ENCODE data around the gene NFIX. TPM values are rescaled to one million over a fixed set of nuclear protein-coding genes. Genes with fewer than 3 reads are reported as not detected.

NFIX gene
- polyA plus RNA-seq, 1 donor (not counting 4 experiments of a cell fraction or from before 2014, with no cell fraction given), result 5.2 TPM

DNA sequence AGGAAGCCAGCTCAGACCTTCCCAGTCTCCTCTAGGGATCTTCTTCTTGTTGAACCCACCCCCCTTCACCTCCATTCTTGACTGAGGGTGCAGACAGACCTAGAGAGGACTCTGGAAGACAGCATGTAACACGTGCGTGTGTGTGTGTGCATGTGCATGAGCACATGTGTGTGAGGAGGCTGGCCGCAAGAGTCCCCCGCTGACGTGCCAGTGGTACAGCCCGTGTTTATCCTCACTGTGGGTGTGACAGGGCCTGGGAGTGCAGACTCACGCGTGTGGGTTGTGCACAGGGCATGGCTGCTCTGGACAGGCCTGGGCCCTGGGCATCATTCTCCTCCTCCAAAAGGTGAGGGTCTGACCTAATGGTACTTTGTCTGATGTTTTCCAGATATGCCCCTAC, 81.0 kb downstream of the NFIX start:
- no peaks in the 10 kb centered on the region for H3K9me1 ChIP-seq (ENCODE audit: control insufficient read depth, extremely low read depth, insufficient read depth, low read length)
- no peak for FAIRE-seq
- H3K4me2 ChIP-seq (ENCODE audit: control insufficient read depth, extremely low read depth, insufficient read depth, low read depth, low read length), result no peak overlapping the region
- no peaks in the 10 kb centered on the region for H3K27me3 ChIP-seq (ENCODE audit: control insufficient read depth, extremely low read depth, insufficient read depth, low read length)
- no peak for TF ChIP-seq EZH2 (IDR thresholded peaks at IDR 0.05; ENCODE audit: low read length)
- TF ChIP-seq, protein P1, sequence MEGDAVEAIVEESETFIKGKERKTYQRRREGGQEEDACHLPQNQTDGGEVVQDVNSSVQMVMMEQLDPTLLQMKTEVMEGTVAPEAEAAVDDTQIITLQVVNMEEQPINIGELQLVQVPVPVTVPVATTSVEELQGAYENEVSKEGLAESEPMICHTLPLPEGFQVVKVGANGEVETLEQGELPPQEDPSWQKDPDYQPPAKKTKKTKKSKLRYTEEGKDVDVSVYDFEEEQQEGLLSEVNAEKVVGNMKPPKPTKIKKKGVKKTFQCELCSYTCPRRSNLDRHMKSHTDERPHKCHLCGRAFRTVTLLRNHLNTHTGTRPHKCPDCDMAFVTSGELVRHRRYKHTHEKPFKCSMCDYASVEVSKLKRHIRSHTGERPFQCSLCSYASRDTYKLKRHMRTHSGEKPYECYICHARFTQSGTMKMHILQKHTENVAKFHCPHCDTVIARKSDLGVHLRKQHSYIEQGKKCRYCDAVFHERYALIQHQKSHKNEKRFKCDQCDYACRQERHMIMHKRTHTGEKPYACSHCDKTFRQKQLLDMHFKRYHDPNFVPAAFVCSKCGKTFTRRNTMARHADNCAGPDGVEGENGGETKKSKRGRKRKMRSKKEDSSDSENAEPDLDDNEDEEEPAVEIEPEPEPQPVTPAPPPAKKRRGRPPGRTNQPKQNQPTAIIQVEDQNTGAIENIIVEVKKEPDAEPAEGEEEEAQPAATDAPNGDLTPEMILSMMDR (optimal IDR thresholded peaks at IDR 0.05 in 1 of 3, IDR thresholded peaks at IDR 0.05 in 1 of 3, conservative IDR thresholded peaks at IDR 0.05 in 1 of 3; ENCODE audit: extremely low read depth in 1 of 3, insufficient read depth in 2 of 3, low read length in 3 of 3), result no peak
- DNase-seq (ENCODE audit: low read depth, low spot score), result no peak
- H3K4me1 ChIP-seq (ENCODE audit: control insufficient read depth, extremely low read depth, insufficient read depth, low read length), result peaks cover 16% of the 10 kb centered on the region
- no peaks in the 10 kb centered on the region for H3K79me2 ChIP-seq (ENCODE audit: control insufficient read depth, insufficient read depth, low read length)
- no peak overlapping the region for H2AFZ ChIP-seq (ENCODE audit: control insufficient read depth, low read length)
- H3K27ac ChIP-seq (ENCODE audit: control insufficient read depth, insufficient read depth, low read length), result no peak overlapping the region
- H3K9ac ChIP-seq (ENCODE audit: control insufficient read depth, extremely low read depth, insufficient read depth, low read length), result no peak overlapping the region
- no peaks in the 10 kb centered on the region for H4K20me1 ChIP-seq (ENCODE audit: control insufficient read depth, extremely low read depth, insufficient read depth, low read length)
- H3K4me3 ChIP-seq (ENCODE audit: control insufficient read depth in 2 of 3, extremely low read depth in 1 of 3, insufficient read depth in 2 of 3, low read depth in 1 of 3, low read length in 3 of 3), result no peak overlapping the region
- dilution Hi-C loops (cut with MboI; ENCODE audit: extremely low pct_ligation_motif_present, low sequenced_read_pairs), result no loop called here
- H3K36me3 ChIP-seq (ENCODE audit: control insufficient read depth in 2 of 2, extremely low read depth in 1 of 2, insufficient read depth in 2 of 2, low read length in 2 of 2), result peaks cover 15 to 40% of the 10 kb centered on the region in 2 experiments
- no peaks in the 10 kb centered on the region for H3K9me3 ChIP-seq (ENCODE audit: control insufficient read depth, low read depth, low read length)

GRCh38 chr19:13076787-13077186, 81.5 kb downstream of the NFIX start:
- H3K4me1 ChIP-seq (ENCODE audit: control insufficient read depth, extremely low read depth, insufficient read depth, low read length), result peaks cover 16% of the 10 kb centered on the region
- DNase-seq (ENCODE audit: low read depth, low spot score), result no peak
- dilution Hi-C loops (cut with MboI; ENCODE audit: extremely low pct_ligation_motif_present, low sequenced_read_pairs), result no loop called here
- no peaks in the 10 kb centered on the region for H3K9me1 ChIP-seq (ENCODE audit: control insufficient read depth, extremely low read depth, insufficient read depth, low read length)
- TF ChIP-seq, protein P1 (optimal IDR thresholded peaks at IDR 0.05 in 1 of 3, IDR thresholded peaks at IDR 0.05 in 1 of 3, conservative IDR thresholded peaks at IDR 0.05 in 1 of 3; ENCODE audit: extremely low read depth in 1 of 3, insufficient read depth in 2 of 3, low read length in 3 of 3), result no peak
- TF ChIP-seq EZH2 (IDR thresholded peaks at IDR 0.05; ENCODE audit: low read length), result no peak
- H3K79me2 ChIP-seq (ENCODE audit: control insufficient read depth, insufficient read depth, low read length), result no peaks in the 10 kb centered on the region
- H3K4me2 ChIP-seq (ENCODE audit: control insufficient read depth, extremely low read depth, insufficient read depth, low read depth, low read length), result no peak overlapping the region
- H2AFZ ChIP-seq (ENCODE audit: control insufficient read depth, low read length), result no peak overlapping the region
- FAIRE-seq, result no peak
- peaks cover 15 to 40% of the 10 kb centered on the region in 2 experiments for H3K36me3 ChIP-seq (ENCODE audit: control insufficient read depth in 2 of 2, extremely low read depth in 1 of 2, insufficient read depth in 2 of 2, low read length in 2 of 2)
- no peaks in the 10 kb centered on the region for H3K9me3 ChIP-seq (ENCODE audit: control insufficient read depth, low read depth, low read length)
- H3K4me3 ChIP-seq (ENCODE audit: control insufficient read depth in 2 of 3, extremely low read depth in 1 of 3, insufficient read depth in 2 of 3, low read depth in 1 of 3, low read length in 3 of 3), result no peak overlapping the region
- no peaks in the 10 kb centered on the region for H4K20me1 ChIP-seq (ENCODE audit: control insufficient read depth, extremely low read depth, insufficient read depth, low read length)
- no peaks in the 10 kb centered on the region for H3K27me3 ChIP-seq (ENCODE audit: control insufficient read depth, extremely low read depth, insufficient read depth, low read length)
- no peak overlapping the region for H3K27ac ChIP-seq (ENCODE audit: control insufficient read depth, insufficient read depth, low read length)
- no peak overlapping the region for H3K9ac ChIP-seq (ENCODE audit: control insufficient read depth, extremely low read depth, insufficient read depth, low read length)
